ENCODE measurements around the gene EPHB2.
"Not testable (repeated sequence)": the region's sequence is repeated elsewhere in the genome, so short reads cannot be mapped to it uniquely, and the experiment has no call there.

Gene EPHB2

GRCh38 chr1:22839806-22840205 lies 129.2 kb downstream of the EPHB2 start:
- no peak for DNase-seq (ENCODE audit: low read depth)

GRCh38 chr1:22841142-22841541 lies 130.5 kb downstream of the EPHB2 start:
- no peak for DNase-seq (ENCODE audit: low read depth)

- no peak for DNase-seq (ENCODE audit: low read depth)
These were observed 131.2 kb downstream of the EPHB2 start for GRCh38 chr1:22841860-22842281.

- not testable (repeated sequence) for DNase-seq (ENCODE audit: low read depth)
These were observed 133.0 kb downstream of the EPHB2 start for GRCh38 chr1:22843441-22844183.

GRCh38 chr1:22844621-22845020 lies 134.0 kb downstream of the EPHB2 start:
- DNase-seq (ENCODE audit: low read depth) = no peak

GRCh38 chr1:22845398-22845935 lies 134.8 kb downstream of the EPHB2 start:
- DNase-seq (ENCODE audit: low read depth) = no peak

- DNase-seq (ENCODE audit: low read depth) = no peak
These were observed 135.8 kb downstream of the EPHB2 start for GRCh38 chr1:22846458-22846857.

GRCh38 chr1:22847249-22847648 lies 136.6 kb downstream of the EPHB2 start:
- no peak for DNase-seq (ENCODE audit: low read depth)

GRCh38 chr1:22847709-22848108 lies 137.1 kb downstream of the EPHB2 start:
- DNase-seq (ENCODE audit: low read depth) = no peak

GRCh38 chr1:22848405-22848804 lies 137.8 kb downstream of the EPHB2 start:
- DNase-seq (ENCODE audit: low read depth) = no peak

- no peak for DNase-seq (ENCODE audit: low read depth)
These were observed 139.1 kb downstream of the EPHB2 start for GRCh38 chr1:22849770-22850169.

GRCh38 chr1:22850281-22850680 lies 139.6 kb downstream of the EPHB2 start:
- no peak for DNase-seq (ENCODE audit: low read depth)

GRCh38 chr1:22850681-22851080 lies 140.0 kb downstream of the EPHB2 start:
- no peak for DNase-seq (ENCODE audit: low read depth)

- DNase-seq (ENCODE audit: low read depth) = no peak
These were observed 140.9 kb downstream of the EPHB2 start for GRCh38 chr1:22851517-22851916.

GRCh38 chr1:22852144-22852655 lies 141.6 kb downstream of the EPHB2 start:
- DNase-seq (ENCODE audit: low read depth) = no peak

- no peak for DNase-seq (ENCODE audit: low read depth)
These were observed 143.1 kb downstream of the EPHB2 start for GRCh38 chr1:22853651-22854185.

GRCh38 chr1:22854688-22855565 lies 144.3 kb downstream of the EPHB2 start:
- DNase-seq (ENCODE audit: low read depth) = no peak

GRCh38 chr1:22855668-22856606 lies 145.3 kb downstream of the EPHB2 start:
- DNase-seq (ENCODE audit: low read depth) = no peak

- DNase-seq (ENCODE audit: low read depth) = no peak
These were observed 147.0 kb downstream of the EPHB2 start for GRCh38 chr1:22857661-22858060.

- no peak for DNase-seq (ENCODE audit: low read depth)
These were observed 149.8 kb downstream of the EPHB2 start for GRCh38 chr1:22860414-22860800.

GRCh38 chr1:22860883-22861385 lies 150.3 kb downstream of the EPHB2 start:
- DNase-seq (ENCODE audit: low read depth) = no peak

All from stimulated activated CD4-positive, alpha-beta T cell treated with anti-CD3 and anti-CD28 coated beads, Interleukin-2, amount 100 ng/mL, for 4 hours (primary cell).